CD14-positive monocyte (primary cell): ENCODE results near the gene GFRA4. TPM values are rescaled to one million over a fixed set of nuclear protein-coding genes. Genes with fewer than 3 reads are reported as not detected.

Source experiments
- DNase-seq, 3 donors: peaks; one replicate each; pipeline ENCODE4 v3.0.0-alpha.2; 2011 to 2022
- H2AFZ ChIP-seq: 2 replicates; pipeline ENCODE4 v1.6.0; 2012; ENCODE audit warnings: mild to moderate bottlenecking, low read depth, low read length, inconsistent platforms; ENCODE audit not compliant: insufficient read depth, poor library complexity, severe bottlenecking
- H3K27ac ChIP-seq, 2 donors: 1 replicate in 1 of 2; 2 replicates in 1 of 2; pipeline ENCODE4 v1.5.1; 2012 to 2013; ENCODE audit warnings: low read length in 2 of 2, control low read depth in 1 of 2, inconsistent platforms in 1 of 2, low read depth in 1 of 2, mild to moderate bottlenecking in 1 of 2
- H3K27me3 ChIP-seq, 2 donors: one replicate each; pipeline versions ENCODE4 v1.6.0 to v1.6.1; 2011 to 2013; ENCODE audit warnings: low read length in 2 of 2; ENCODE audit not compliant: control insufficient read depth in 2 of 2, insufficient read depth in 2 of 2
- H3K36me3 ChIP-seq, 2 donors: replicated peaks in 1 of 2; 1 replicate in 1 of 2; 2 replicates in 1 of 2; pipeline versions ENCODE4 v1.5.1 to v1.6.1; 2012 to 2013; ENCODE audit warnings: low read length in 2 of 2, control low read depth in 1 of 2, inconsistent platforms in 1 of 2, mild to moderate bottlenecking in 1 of 2; ENCODE audit not compliant: insufficient read depth in 2 of 2, control insufficient read depth in 1 of 2
- H3K4me1 ChIP-seq, 2 donors: 1 replicate in 1 of 2; 2 replicates in 1 of 2; pipeline versions ENCODE4 v1.5.1 to v1.6.1; 2012 to 2013; ENCODE audit warnings: low read length in 2 of 2, control low read depth in 1 of 2, inconsistent platforms in 1 of 2, mild to moderate bottlenecking in 1 of 2, moderate library complexity in 1 of 2; ENCODE audit not compliant: insufficient read depth in 2 of 2, control insufficient read depth in 1 of 2
- H3K4me2 ChIP-seq: replicated peaks from 2 replicates; pipeline ENCODE3; 2012; ENCODE audit warnings: low read length, moderate library complexity, mild to moderate bottlenecking; ENCODE audit not compliant: poor library complexity, severe bottlenecking; ENCODE audit errors: extremely low read depth
- H3K4me3 ChIP-seq, 3 experiments: fragments of 200-600 bp in 1 of 3; sonication (generic) in 1 of 3; replicated peaks in 1 of 3; 1 replicate in 2 of 3; 2 replicates in 1 of 3; pipeline ENCODE4 v1.5.1; 2011 to 2013; ENCODE audit warnings: low read length in 3 of 3, mild to moderate bottlenecking in 3 of 3, control low read depth in 2 of 3, low read depth in 2 of 3, inconsistent platforms in 1 of 3, moderate library complexity in 1 of 3
- H3K79me2 ChIP-seq: 2 replicates; pipeline ENCODE4 v1.6.0; 2012; ENCODE audit warnings: mild to moderate bottlenecking, control low read depth, inconsistent platforms, low read length, moderate library complexity; ENCODE audit not compliant: insufficient read depth
- H3K9ac ChIP-seq: 2 replicates; pipeline ENCODE4 v1.6.0; 2017; ENCODE audit warnings: low read length, mild to moderate bottlenecking; ENCODE audit not compliant: insufficient read depth, poor library complexity, severe bottlenecking
- H3K9me3 ChIP-seq, 2 donors: replicated peaks in 1 of 2; 1 replicate in 1 of 2; 2 replicates in 1 of 2; pipeline versions ENCODE4 v1.5.1 to v1.6.1; 2012 to 2013; ENCODE audit warnings: low read length in 2 of 2, control low read depth in 1 of 2; ENCODE audit not compliant: control insufficient read depth in 1 of 2, insufficient read depth in 1 of 2
- H4K20me1 ChIP-seq: 2 replicates; pipeline ENCODE4 v1.6.0; 2012; ENCODE audit warnings: mild to moderate bottlenecking, low read length, control low read depth, moderate library complexity; ENCODE audit not compliant: insufficient read depth
- H3K27ac Mint-ChIP-seq, 7 donors: one replicate each; pipeline ENCODE4 v1.8.0; 2020; ENCODE audit warnings: mild to moderate bottlenecking in 7 of 7, mixed read lengths in 7 of 7, moderate library complexity in 6 of 7, inconsistent platforms in 2 of 7
- H3K27me3 Mint-ChIP-seq, 3 donors: one replicate each; pipeline ENCODE4 v1.8.0; 2021 to 2022; ENCODE audit warnings: low read depth in 3 of 3, mild to moderate bottlenecking in 3 of 3, mixed read lengths in 3 of 3, moderate library complexity in 3 of 3, inconsistent platforms in 1 of 3
- H3K36me3 Mint-ChIP-seq, 2 donors: one replicate each; pipeline ENCODE4 v1.8.0; 2020; ENCODE audit warnings: mixed read lengths in 2 of 2, inconsistent platforms in 1 of 2, mild to moderate bottlenecking in 1 of 2
- H3K4me1 Mint-ChIP-seq: one replicate; pipeline ENCODE4 v1.8.0; 2020; ENCODE audit warnings: mild to moderate bottlenecking, mixed read lengths
- H3K4me3 Mint-ChIP-seq, 2 donors: one replicate each; pipeline ENCODE4 v1.8.0; 2020; ENCODE audit warnings: mild to moderate bottlenecking in 2 of 2, mixed read lengths in 2 of 2, moderate library complexity in 1 of 2
- H3K9me3 Mint-ChIP-seq, 7 donors: one replicate each; pipeline ENCODE4 v1.8.0; 2020 to 2022; ENCODE audit warnings: mixed read lengths in 7 of 7, mild to moderate bottlenecking in 6 of 7, moderate library complexity in 6 of 7, inconsistent platforms in 2 of 7
- WGBS: methylation state at CpG from one replicate; pipeline ENCODE4 v1.1.5; 2013; ENCODE audit warnings: missing lambda C conversion rate; ENCODE audit not compliant: insufficient coverage; 5-methylcytosine and 5-hydroxymethylcytosine counted together
- intact Hi-C, 2 donors: fragments of 100-400 bp; cut with micrococcal nuclease; formaldehyde crosslinking; loops; one replicate each; pipeline versions ENCODE4 v1.15.0 to v1.15.1; 2023
- polyA plus RNA-seq, 3 donors: library from polyadenylated mRNA; depleted of rRNA in 1 of 3; unstranded in 2 of 3; stranded (reverse) in 1 of 3; fragments of 300-500 nt in 2 of 3; fragments of >200 nt in 1 of 3; fragmentation: Illumina TruSeq in 2 of 3; gene quantifications; 1 replicate in 2 of 3; 2 replicates in 1 of 3; pipeline ENCODE4 v1.2.3, GENCODE V29; 2012 to 2021
- TF ChIP-seq, protein P1 (sequence below): fragments of 200-600 bp; IDR thresholded peaks from one replicate; pipeline ENCODE4 v1.8.0; 2022; ENCODE audit warnings: antibody characterized with exemption, mild to moderate bottlenecking

GFRA4 gene
- polyA plus RNA-seq, 3 donors = not detected

- H4K20me1 ChIP-seq = no peaks in the 10 kb centered on the region
- no peaks in the 10 kb centered on the region for H3K4me1 ChIP-seq
- WGBS = 100% methylated on average over 2 of the region's 5 CpGs
- H2AFZ ChIP-seq = no peak overlapping the region
- intact Hi-C loops = no loop called here
- no peak overlapping the region for H3K9ac ChIP-seq
- Mint-ChIP-seq H3K4me3 (no peak overlapping the region), H3K9me3 (no peaks in the 10 kb centered on the region), H3K4me1 (no peaks in the 10 kb centered on the region), H3K36me3 (peaks cover 57 to 63% of the 10 kb centered on the region in 2 donors), H3K27me3 (no peaks in the 10 kb centered on the region), H3K27ac (no peak overlapping the region)
- no peak overlapping the region for H3K4me3 ChIP-seq
- peaks cover 10 to 65% of the 10 kb centered on the region in 2 donors for H3K36me3 ChIP-seq
- no peaks in the 10 kb centered on the region for H3K9me3 ChIP-seq
- no peak overlapping the region for H3K4me2 ChIP-seq
- H3K27me3 ChIP-seq = no peaks in the 10 kb centered on the region
- no peak overlapping the region for H3K27ac ChIP-seq
- TF ChIP-seq, protein P1, sequence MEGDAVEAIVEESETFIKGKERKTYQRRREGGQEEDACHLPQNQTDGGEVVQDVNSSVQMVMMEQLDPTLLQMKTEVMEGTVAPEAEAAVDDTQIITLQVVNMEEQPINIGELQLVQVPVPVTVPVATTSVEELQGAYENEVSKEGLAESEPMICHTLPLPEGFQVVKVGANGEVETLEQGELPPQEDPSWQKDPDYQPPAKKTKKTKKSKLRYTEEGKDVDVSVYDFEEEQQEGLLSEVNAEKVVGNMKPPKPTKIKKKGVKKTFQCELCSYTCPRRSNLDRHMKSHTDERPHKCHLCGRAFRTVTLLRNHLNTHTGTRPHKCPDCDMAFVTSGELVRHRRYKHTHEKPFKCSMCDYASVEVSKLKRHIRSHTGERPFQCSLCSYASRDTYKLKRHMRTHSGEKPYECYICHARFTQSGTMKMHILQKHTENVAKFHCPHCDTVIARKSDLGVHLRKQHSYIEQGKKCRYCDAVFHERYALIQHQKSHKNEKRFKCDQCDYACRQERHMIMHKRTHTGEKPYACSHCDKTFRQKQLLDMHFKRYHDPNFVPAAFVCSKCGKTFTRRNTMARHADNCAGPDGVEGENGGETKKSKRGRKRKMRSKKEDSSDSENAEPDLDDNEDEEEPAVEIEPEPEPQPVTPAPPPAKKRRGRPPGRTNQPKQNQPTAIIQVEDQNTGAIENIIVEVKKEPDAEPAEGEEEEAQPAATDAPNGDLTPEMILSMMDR = no peak
- H3K79me2 ChIP-seq = no peaks in the 10 kb centered on the region
- DNase-seq = no peak
Measured at GRCh38 chr20:3631534-3631933, 31.7 kb downstream of the GFRA4 start.

GRCh38 chr20:3630429-3630828 lies 32.8 kb downstream of the GFRA4 start:
- H2AFZ ChIP-seq = no peak overlapping the region
- no peaks in the 10 kb centered on the region for H3K27me3 ChIP-seq
- Mint-ChIP-seq H3K4me1 (no peaks in the 10 kb centered on the region), H3K27ac (no peak overlapping the region), H3K4me3 (no peak overlapping the region), H3K36me3 (peaks cover 61 to 66% of the 10 kb centered on the region in 2 donors), H3K9me3 (no peaks in the 10 kb centered on the region), H3K27me3 (no peaks in the 10 kb centered on the region)
- 100% methylated on average over 2 of the region's 8 CpGs for WGBS
- no peaks in the 10 kb centered on the region for H3K9me3 ChIP-seq
- H3K4me1 ChIP-seq = no peaks in the 10 kb centered on the region
- H3K79me2 ChIP-seq = no peaks in the 10 kb centered on the region
- no peaks in the 10 kb centered on the region for H4K20me1 ChIP-seq
- no peak overlapping the region for H3K9ac ChIP-seq
- peaks cover 10 to 62% of the 10 kb centered on the region in 2 donors for H3K36me3 ChIP-seq
- no peak overlapping the region for H3K4me3 ChIP-seq
- H3K27ac ChIP-seq = no peak overlapping the region
- intact Hi-C loops = no loop called here
- TF ChIP-seq, protein P1 = no peak
- DNase-seq = no peak
- H3K4me2 ChIP-seq = no peak overlapping the region
